Activated CD4-positive, alpha-beta T cell treated with anti-CD3 and anti-CD28 coated beads for 48 hours (primary cell): ENCODE data around the gene MYL5.
"Not testable (repeated sequence)": the region's sequence is repeated elsewhere in the genome, so short reads cannot be mapped to it uniquely, and the experiment has no call there.

Experiments
- DNase-seq: peaks from one replicate; pipeline ENCODE4 v3.0.0-alpha.2; 2020

Gene MYL5

GRCh38 chr4:636628-637159, 37.6 kb upstream of the MYL5 start:
- DNase-seq, result no peak

DNA sequence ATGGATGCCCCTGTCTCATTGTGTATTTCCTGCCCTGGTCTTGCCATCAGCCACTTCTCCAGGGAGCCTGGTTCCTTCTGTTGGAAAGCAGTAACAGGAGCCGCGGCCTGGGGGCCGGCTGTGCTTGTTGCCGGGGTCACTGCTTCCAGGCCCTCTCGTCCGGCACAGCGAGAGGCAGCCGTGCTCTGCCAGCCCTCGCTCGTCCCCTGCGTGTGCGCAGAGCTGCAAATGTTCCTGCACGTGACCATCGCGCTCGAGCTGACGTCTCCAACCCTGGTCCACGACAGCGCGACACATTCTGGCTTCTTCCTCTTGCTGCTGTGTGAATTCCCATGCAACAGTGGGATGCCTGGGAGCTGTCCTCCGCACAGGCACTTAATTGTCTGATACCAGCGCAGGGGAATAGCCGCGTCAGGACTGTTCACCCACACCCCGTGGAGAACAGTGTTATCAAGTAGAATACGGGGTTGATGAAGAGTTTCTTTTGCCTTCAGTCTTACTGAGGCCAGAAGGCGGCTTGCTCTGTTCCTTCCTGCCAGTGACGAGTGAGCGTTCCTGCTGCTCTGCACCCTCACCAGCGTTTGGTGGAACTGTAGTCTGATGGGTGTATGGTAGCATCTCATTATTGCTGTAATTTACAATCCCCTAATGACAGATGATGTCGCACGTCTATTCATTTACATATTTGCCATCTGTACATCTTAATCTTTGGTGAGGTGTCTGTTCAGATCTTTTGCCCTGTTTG, 36.6 kb upstream of the MYL5 start:
- no peak for DNase-seq

GRCh38 chr4:642366-642765, 32.0 kb upstream of the MYL5 start:
- DNase-seq, result not testable (repeated sequence)

GRCh38 chr4:646460-646859, 27.9 kb upstream of the MYL5 start:
- DNase-seq, result peak; percentile 53

GRCh38 chr4:647481-647880, 26.9 kb upstream of the MYL5 start:
- DNase-seq, result no peak

DNA sequence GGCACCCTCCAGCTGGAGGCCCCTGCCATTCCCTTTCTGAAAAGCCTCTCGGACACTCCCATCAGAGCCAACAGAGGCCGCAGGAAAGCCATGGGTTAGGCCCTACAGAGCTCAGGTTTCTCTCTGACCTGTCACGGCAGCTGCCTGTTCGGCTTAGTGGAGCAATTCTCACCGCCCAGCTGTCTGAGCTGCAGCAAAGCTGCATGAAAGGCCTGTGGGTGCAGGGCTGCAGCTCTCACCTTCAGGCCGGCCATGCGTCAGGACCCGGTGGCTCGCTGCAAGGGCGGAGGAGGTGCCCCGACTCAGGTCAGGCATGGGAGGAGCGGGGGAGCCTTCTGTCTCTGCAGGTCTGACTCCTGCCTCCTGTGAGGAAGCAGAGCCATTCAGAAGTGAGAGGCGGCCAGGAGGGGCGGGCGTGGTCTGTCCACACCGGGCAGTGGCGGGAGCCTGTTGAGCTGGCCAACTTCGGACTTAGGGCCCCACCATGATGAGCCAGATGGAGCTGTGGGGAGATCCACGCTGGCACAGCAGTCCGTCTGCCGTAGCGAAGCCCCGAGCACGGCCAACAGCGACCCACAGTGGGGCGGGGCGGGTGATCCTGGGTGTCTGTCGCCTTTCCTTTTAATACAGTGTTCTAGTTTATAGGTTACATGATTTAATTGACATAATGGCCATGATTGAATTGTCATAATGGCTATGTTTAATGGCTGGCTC, 25.6 kb upstream of the MYL5 start:
- DNase-seq, result no peak

- DNase-seq, result no peak
Measured at GRCh38 chr4:649293-649625, 25.1 kb upstream of the MYL5 start.

DNA sequence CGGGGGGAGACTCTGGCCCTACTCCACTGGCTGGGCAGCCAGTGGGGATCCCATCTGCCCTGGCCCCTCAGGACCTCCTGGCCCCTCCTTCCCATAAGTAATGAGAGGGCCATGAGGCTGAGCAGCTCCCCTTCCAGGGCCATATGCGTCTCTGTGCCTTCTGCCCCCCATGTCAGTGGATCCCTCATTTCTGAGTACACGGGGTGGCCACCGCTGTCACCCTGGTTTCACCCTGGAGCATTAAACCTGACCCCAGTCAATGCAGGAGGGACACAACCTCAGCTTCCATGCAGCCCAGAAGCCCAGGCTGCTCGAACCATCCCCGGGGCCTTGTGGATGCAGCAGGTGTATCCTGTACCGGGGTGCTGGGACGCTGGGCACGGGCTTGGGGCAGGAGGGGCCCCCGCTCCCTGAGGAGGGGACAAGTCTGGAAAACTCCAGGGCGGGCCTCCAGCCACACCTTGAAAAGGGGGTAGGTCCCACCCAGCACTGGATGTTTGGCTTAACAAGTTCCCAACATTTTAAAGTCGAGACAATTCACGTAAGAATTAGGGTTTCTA, 24.5 kb upstream of the MYL5 start:
- DNase-seq, result no peak

GRCh38 chr4:650461-650860, 23.9 kb upstream of the MYL5 start:
- no peak for DNase-seq

GRCh38 chr4:650951-651883, 23.1 kb upstream of the MYL5 start:
- no peak for DNase-seq

- DNase-seq, result no peak
Measured at GRCh38 chr4:651884-652642, 22.3 kb upstream of the MYL5 start.

DNA sequence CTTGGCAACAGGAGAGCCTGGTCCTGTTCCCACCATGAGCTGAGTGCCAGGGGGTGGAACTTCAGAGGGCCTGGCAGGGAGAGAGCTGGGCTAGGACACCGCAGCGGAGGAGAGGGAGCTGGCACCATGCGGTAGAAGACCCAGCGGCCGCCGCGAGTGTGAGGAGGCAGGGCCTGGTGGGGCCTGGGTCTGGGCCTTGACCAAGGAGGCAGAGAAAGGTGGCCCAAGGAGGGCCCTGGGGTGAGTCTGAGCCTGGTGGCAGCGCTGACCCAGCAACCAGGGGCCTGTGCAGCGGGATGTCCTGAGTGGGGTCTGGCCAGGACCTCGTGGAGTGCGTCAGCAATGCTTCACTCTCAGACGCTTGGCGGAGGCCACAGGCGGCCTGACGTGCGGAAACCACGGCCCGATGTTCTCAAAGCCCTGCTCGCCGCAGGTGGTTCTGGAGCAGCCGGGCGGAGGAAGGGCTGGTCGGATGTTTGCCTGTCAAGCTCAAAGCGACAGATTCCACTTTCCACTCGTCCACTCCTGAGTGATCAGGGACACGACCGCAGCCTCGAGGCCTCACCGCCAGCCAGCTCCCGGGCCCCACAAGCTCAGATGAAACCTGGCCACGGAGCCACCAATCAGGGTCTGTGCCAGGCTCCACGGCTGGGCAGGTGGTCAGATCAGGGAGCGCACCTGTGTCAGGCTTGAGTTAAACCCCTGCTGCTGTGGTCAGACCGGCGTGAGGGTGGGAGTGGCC, 21.1 kb upstream of the MYL5 start:
- DNase-seq, result no peak

GRCh38 chr4:653831-654502, 20.4 kb upstream of the MYL5 start:
- no peak for DNase-seq

DNA sequence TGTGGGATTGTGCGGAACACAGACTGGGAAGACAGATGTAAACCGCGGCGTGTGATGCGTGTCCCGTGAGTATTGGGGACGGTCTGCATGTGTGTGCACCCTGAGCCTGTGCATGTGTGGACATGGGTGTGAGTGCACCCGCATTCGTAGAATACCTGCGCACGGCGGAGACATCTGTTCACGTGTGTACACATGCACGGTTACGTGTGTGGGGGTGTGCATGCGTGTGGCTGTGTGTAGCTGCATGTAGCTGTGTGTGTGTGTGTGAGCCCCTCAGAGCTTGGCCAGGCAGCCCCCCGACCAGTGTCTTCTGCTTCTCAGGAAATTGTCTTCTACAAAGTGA, 19.9 kb upstream of the MYL5 start:
- no peak for DNase-seq

- no peak for DNase-seq
Measured at GRCh38 chr4:654871-655463, 19.4 kb upstream of the MYL5 start.

GRCh38 chr4:655464-656151, 18.7 kb upstream of the MYL5 start:
- no peak for DNase-seq

GRCh38 chr4:656436-657337, 17.7 kb upstream of the MYL5 start:
- DNase-seq, result no peak

DNA sequence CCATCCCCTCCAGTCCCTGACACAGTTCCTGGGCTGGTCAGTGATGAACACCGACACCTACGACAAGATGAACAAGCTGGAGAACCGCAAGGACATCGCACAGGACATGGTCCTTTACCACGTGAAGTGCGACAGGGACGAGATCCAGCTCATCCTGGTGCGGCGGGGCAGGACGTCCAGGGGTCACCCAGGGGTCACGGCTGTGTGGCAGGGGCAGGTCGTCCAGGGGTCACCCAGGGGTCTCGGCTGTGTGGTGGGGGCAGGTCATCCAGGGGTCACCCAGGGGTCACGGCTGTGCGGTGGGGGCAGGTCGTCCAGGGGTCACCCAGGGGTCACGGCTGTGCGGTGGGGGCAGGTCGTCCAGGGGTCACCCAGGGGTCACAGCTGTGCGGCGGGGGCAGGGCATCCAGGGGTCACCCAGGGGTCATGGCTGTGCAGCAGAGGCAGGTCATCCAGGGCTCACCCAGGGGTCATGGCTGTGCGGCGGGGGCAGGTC, 17.0 kb upstream of the MYL5 start:
- DNase-seq, result no peak
